HEK293 (cell line): ENCODE measurements around the gene TIGAR.

Experiments used
- ZNF394 ChIP-seq: fragments of 450-650 bp; formaldehyde crosslinking; IDR thresholded peaks from 2 replicates; pipeline ENCODE4 v1.5.1; 2016; ENCODE audit warnings: missing biosample characterization, missing genetic modification characterization, mild to moderate bottlenecking, moderate library complexity, borderline replicate concordance
- ZNF645 ChIP-seq: fragments of 450-650 bp; formaldehyde crosslinking; IDR thresholded peaks from 2 replicates; pipeline ENCODE4; 2016; ENCODE audit warnings: missing biosample characterization, missing genetic modification characterization
- ZSCAN5A ChIP-seq: fragments of 450-650 bp; formaldehyde crosslinking; IDR thresholded peaks from 2 replicates; pipeline ENCODE4 v1.5.1; 2016; ENCODE audit warnings: missing biosample characterization, missing genetic modification characterization
- TF ChIP-seq, protein P1 (sequence below): fragments of 450-650 bp; formaldehyde crosslinking; IDR thresholded peaks from 2 replicates; pipeline ENCODE4 v1.5.1; 2016; ENCODE audit warnings: missing biosample characterization, missing genetic modification characterization
- TF ChIP-seq, protein P2 (sequence below): fragments of 450-650 bp; formaldehyde crosslinking; IDR thresholded peaks from 2 replicates; pipeline ENCODE4 v1.5.1; 2016; ENCODE audit warnings: missing biosample characterization, missing genetic modification characterization

DNA sequence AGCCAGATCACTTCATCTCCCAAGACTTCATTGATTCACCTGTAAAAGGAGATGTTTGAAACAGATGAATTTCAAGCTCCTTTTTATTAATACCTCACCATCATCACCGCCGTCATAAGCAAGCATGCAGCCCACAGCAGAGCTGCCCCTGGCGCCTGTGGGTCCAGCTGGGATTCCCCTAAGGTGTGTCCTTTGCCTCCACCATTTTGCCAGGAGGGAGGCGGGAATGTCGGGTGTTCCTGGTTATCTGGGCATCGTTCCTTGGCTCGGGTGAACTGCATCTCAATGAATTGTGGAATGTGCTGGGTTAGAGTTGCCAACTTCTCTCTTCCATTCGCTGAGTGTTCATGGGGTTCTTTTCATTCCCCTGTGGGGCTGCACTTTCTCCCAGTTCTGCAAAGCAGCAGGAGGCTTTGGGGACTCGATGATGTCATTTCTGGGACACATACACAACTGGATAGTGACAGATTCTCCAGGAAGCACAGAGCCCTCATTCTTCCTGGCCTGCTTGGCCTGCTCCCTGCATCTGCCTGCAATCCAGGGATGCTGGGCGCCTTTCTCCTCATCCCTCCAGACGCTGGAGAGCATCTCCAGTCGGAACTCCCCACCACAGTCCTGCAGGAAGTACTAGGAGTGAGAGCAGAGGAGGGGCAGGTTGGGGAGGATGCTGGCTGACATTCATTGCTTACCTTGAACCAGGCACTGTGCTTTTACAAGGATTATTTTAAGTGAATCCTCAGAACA, 37.3 kb upstream of the TIGAR start:
- TF ChIP-seq ZNF394 (tag by site-specific recombination) (no peak), ZNF645 (tag by site-specific recombination) (no peak), ZSCAN5A (tag by site-specific recombination) (no peak)
- TF ChIP-seq, protein P1, sequence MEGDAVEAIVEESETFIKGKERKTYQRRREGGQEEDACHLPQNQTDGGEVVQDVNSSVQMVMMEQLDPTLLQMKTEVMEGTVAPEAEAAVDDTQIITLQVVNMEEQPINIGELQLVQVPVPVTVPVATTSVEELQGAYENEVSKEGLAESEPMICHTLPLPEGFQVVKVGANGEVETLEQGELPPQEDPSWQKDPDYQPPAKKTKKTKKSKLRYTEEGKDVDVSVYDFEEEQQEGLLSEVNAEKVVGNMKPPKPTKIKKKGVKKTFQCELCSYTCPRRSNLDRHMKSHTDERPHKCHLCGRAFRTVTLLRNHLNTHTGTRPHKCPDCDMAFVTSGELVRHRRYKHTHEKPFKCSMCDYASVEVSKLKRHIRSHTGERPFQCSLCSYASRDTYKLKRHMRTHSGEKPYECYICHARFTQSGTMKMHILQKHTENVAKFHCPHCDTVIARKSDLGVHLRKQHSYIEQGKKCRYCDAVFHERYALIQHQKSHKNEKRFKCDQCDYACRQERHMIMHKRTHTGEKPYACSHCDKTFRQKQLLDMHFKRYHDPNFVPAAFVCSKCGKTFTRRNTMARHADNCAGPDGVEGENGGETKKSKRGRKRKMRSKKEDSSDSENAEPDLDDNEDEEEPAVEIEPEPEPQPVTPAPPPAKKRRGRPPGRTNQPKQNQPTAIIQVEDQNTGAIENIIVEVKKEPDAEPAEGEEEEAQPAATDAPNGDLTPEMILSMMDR (tag by site-specific recombination): no peak
- TF ChIP-seq, protein P2, sequence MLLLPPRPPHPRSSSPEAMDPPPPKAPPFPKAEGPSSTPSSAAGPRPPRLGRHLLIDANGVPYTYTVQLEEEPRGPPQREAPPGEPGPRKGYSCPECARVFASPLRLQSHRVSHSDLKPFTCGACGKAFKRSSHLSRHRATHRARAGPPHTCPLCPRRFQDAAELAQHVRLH (tag by site-specific recombination): no peak
